WTC11 (cell line): ENCODE results near the gene TTLL13.
A peak's percentile ranks its signal among the peaks of the same experiment; 100 is the strongest.
"Not testable (repeated sequence)": the region's sequence is repeated elsewhere in the genome, so short reads cannot be mapped to it uniquely, and the experiment has no call there.

Experiments used
- ATF2 ChIP-seq: sonication (generic); formaldehyde crosslinking; IDR thresholded peaks from 2 replicates; pipeline ENCODE4 v1.8.1; 2022; ENCODE audit warnings: low read depth, missing genetic modification reagents, borderline replicate concordance
- CREB1 ChIP-seq: sonication (generic); formaldehyde crosslinking; IDR thresholded peaks from 2 replicates; pipeline ENCODE4 v1.8.0; 2023; ENCODE audit warnings: mild to moderate bottlenecking, missing genetic modification reagents
- CTCF ChIP-seq: fragments of 200-600 bp; IDR thresholded peaks from 2 replicates; pipeline ENCODE4 v1.8.0; 2022; ENCODE audit warnings: antibody characterized with exemption
- IRF1 ChIP-seq: sonication (generic); formaldehyde crosslinking; IDR thresholded peaks from 2 replicates; pipeline ENCODE4 v1.8.0; 2023; ENCODE audit warnings: missing genetic modification reagents
- MXD4 ChIP-seq: fragments of 250-450 bp; sonication (Bioruptor Pico); IDR thresholded peaks from 2 replicates; pipeline ENCODE4 v1.8.0; 2021; ENCODE audit warnings: mild to moderate bottlenecking, moderate library complexity, borderline replicate concordance
- NFYB ChIP-seq: sonication (generic); formaldehyde crosslinking; conservative IDR thresholded peaks from 2 replicates; pipeline ENCODE4 v1.8.0; 2022; ENCODE audit warnings: low read depth, missing genetic modification reagents
- TEAD4 ChIP-seq: sonication (generic); formaldehyde crosslinking; IDR thresholded peaks from 2 replicates; pipeline ENCODE4 v1.8.0; 2022; ENCODE audit warnings: mild to moderate bottlenecking, missing genetic modification reagents
- ZNF512 ChIP-seq: sonication (generic); formaldehyde crosslinking; IDR thresholded peaks from 2 replicates; pipeline ENCODE4 v1.8.1; 2022; ENCODE audit warnings: missing genetic modification reagents, borderline replicate concordance

GRCh38 chr15:90293040-90293810 is 43.9 kb downstream of the TTLL13 start:
- TF ChIP-seq NFYB, ATF2, ZNF512, MXD4, IRF1, TEAD4, CREB1 (CRISPR knock-in tag): not testable (repeated sequence)
- peak; percentile 80 for TF ChIP-seq CTCF
